GM18861 (cell line): Measurements from ENCODE around the gene DHX32.
"Not testable (repeated sequence)": the region's sequence is repeated elsewhere in the genome, so short reads cannot be mapped to it uniquely, and the experiment has no call there.

Experiments used
- ATAC-seq: cut with Tn5 transposase; IDR thresholded peaks from one replicate; pipeline ENCODE4 v1.9.1; 2021; ENCODE audit not compliant: unreplicated experiment

DHX32 gene

GRCh38 chr10:125881192-125881591, at the start of gene DHX32:
Gene DHX32 (minus strand): TSS chr10:125881292. CDS start chr10:125880824, 468 bp downstream.
- ATAC-seq = no peak

- no peak for ATAC-seq
These were observed 48.5 kb upstream of the DHX32 start for GRCh38 chr10:125929618-125930017.

- no peak for ATAC-seq
These were observed 48.0 kb upstream of the DHX32 start for GRCh38 chr10:125928928-125929585.

GRCh38 chr10:125927265-125927664, 46.2 kb upstream of the DHX32 start:
- not testable (repeated sequence) for ATAC-seq

GRCh38 chr10:125926247-125926646, 45.2 kb upstream of the DHX32 start:
- no peak for ATAC-seq

GRCh38 chr10:125925262-125925834, 44.3 kb upstream of the DHX32 start:
- ATAC-seq = no peak

- not testable (repeated sequence) for ATAC-seq
These were observed 40.7 kb upstream of the DHX32 start for GRCh38 chr10:125921643-125922306.

GRCh38 chr10:125917704-125918361, 36.7 kb upstream of the DHX32 start:
- ATAC-seq = not testable (repeated sequence)

- ATAC-seq = no peak
These were observed 35.9 kb upstream of the DHX32 start for GRCh38 chr10:125916977-125917376.

GRCh38 chr10:125913277-125913676, 32.2 kb upstream of the DHX32 start:
- not testable (repeated sequence) for ATAC-seq

- ATAC-seq = no peak
These were observed 30.9 kb upstream of the DHX32 start for GRCh38 chr10:125911990-125912389.

- ATAC-seq = no peak
These were observed 30.1 kb upstream of the DHX32 start for GRCh38 chr10:125911145-125911544.

- not testable (repeated sequence) for ATAC-seq
These were observed 28.4 kb upstream of the DHX32 start for GRCh38 chr10:125909491-125909890.

GRCh38 chr10:125908813-125909212, 27.7 kb upstream of the DHX32 start:
- ATAC-seq = not testable (repeated sequence)

GRCh38 chr10:125907598-125907997, 26.5 kb upstream of the DHX32 start:
- not testable (repeated sequence) for ATAC-seq

GRCh38 chr10:125905069-125905994, 24.2 kb upstream of the DHX32 start:
- ATAC-seq = not testable (repeated sequence)

- not testable (repeated sequence) for ATAC-seq
These were observed 22.1 kb upstream of the DHX32 start for GRCh38 chr10:125903135-125903640.

GRCh38 chr10:125900963-125901362, 19.9 kb upstream of the DHX32 start:
- ATAC-seq = not testable (repeated sequence)

- ATAC-seq = not testable (repeated sequence)
These were observed 16.2 kb upstream of the DHX32 start for GRCh38 chr10:125897317-125897716.
